Activated T-helper 1 cell treated with Interleukin-2 at 50 U/mL for 16 hours (primary cell): Measurements from ENCODE around the gene CWF19L1.

ENCODE experiments used
- DNase-seq: peaks from one replicate; pipeline ENCODE4 v3.0.0-alpha.2; 2020; ENCODE audit warnings: low read depth

CWF19L1 gene

GRCh38 chr10:100248820-100249219 lies 18.6 kb downstream of the CWF19L1 start:
- no peak for DNase-seq

- no peak for DNase-seq
Measured at GRCh38 chr10:100245484-100246220, 21.8 kb downstream of the CWF19L1 start.

- DNase-seq: no peak
Measured at GRCh38 chr10:100239851-100240250, 27.6 kb downstream of the CWF19L1 start.

DNA sequence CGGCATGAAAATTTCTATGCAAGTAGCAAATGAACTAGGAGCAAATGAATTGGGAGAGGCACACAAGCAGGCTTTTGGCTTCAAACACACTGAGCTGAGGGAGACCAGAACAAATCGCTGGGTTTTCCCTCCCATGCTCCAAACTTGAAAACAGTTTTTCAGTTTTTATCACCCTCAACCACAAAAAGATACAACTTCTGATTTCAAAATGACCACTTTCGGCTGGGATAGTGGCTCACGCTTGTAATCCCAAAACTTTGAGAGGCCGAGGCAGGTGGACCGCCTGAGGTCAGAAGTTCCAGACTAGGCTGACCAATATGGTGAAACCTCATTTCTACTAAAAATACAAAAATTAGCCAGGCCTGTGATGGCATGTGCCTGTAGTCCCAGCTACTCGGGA lies 29.0 kb downstream of the CWF19L1 start:
- DNase-seq: no peak

DNA sequence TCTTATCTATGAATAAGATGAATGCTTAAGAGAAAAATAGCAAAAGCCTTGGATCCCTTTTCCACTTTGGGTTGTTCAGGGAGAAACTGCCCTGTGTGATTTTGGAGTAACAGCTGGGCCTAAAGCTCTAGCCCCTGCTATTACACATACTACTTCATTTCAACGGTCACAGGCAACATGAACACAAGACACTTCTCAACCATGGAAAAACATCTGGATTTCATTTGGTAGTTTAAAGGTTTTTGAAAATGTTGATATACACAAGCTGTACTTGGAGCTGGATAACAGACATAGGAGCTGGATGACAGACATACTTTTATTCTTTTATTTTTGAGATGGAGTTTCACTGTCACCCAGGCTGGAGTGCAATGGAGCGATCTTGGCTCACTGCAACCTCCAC lies 35.3 kb downstream of the CWF19L1 start:
- no peak for DNase-seq

- no peak for DNase-seq
Measured at GRCh38 chr10:100229819-100230422, 37.5 kb downstream of the CWF19L1 start.

GRCh38 chr10:100223879-100224278 lies 43.6 kb downstream of the CWF19L1 start:
- no peak for DNase-seq

DNA sequence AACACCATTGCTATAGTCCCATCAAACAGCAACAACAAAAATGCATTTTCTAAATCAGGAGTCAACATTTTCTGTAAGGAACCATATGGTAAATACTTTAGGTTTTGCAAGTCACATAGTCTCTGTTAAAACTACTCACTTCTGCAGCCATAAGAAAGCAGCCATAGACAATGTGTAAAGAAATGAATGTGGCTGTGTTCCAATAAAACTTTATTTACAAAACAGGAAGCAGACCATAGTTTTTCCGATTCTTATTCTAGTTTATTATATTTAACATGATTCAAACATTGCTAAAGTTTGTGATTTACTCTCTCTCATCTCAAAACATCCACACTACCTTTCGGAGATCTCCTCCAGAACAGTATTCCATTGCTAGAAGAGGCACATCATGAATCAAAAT lies 44.9 kb downstream of the CWF19L1 start:
- DNase-seq: no peak

DNA sequence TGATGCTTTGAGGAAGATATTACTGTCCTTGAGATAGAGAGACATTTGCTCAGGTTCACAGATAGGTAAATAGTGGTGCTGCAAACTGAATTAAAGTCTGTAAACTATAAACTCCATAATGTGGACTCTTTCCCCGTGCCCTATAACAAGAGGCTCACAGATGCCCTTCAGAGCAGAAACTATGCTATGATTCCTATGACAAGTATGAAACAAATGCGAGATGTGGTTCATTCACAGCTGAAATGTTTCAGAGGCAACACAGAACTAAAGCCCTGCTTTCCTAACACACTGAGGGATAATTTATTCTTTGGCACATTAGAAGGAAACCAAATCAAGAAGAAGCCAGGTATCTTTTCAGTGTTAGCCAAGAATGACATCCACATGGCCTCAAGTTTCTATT lies 51.4 kb downstream of the CWF19L1 start:
- DNase-seq: no peak

DNA sequence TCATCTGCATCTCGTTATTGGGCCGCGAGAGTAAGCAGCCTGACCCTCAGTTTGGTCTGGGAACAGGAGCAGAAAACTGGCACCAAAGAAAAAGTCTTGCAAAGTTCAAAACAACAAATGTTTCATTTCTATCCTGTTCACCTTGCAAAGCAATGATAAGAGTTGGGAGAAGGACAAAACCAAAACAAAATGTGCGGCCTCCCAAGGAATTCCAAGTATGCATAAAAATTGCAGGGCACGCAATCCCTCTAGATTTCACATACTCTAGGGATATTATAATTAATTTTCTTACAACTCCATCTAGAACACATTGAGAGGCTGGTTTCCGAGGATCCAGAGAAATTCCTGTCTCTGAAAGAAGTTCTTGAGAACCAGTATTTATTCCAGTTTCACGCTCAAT lies 58.1 kb downstream of the CWF19L1 start:
- DNase-seq: no peak

DNA sequence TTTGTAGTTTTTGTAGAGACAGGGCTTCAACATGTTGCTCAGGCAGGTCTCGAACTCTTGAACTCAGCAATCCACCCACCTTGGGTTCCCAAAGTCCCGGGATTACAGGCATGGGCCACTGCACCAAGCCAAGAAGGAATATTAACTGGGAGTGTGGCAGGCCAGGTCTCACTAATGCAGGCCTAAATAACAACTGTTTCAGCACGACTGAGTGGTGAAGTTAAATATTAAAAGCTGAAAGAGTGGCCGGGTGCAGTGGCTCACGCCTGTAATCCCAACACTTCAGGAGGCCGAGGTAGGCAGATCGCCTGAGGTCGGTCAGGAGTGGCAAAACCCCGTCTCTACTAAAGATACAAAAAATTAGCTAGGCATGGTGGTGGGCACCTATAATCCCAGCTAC lies 59.2 kb downstream of the CWF19L1 start:
- DNase-seq: no peak

GRCh38 chr10:100204370-100204769 lies 63.1 kb downstream of the CWF19L1 start:
- DNase-seq: no peak

DNA sequence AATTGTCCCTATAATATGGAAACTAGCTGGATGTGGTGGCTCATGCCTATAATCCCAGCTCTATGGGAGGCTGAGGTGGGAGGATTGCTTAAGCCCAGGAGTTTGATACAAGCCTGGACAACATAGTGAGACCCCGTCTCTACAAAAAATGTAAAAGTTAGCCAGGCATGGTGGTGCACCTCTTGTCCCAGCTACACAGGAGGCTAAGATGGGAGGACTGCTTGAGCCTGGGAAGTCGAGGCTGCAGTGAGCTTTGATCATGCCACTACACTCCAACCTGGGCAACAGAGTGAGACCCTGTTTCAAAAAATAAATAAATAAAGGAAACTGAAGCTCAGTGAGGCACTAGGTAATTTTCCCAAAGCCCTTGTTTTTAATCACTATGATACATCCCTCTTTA lies 65.9 kb downstream of the CWF19L1 start:
- no peak for DNase-seq

DNA sequence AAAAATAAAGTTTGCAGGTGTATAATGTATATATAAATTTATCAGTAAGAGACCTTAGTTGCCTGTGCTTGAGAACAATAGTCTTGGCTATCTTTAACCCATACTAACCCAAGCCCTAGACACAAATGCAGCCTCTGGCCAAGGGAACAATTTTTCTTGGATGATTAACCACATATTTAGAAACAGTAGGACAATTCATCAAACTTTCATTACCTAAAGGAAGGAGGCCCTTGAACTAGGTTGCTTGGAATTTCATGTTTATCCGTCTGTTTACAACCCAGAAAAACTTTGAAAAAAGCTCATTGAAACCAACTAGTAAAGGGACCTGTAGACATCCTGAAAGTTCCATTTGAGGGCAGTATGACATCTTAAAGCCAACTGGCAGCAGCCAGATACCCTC lies 72.7 kb downstream of the CWF19L1 start:
- DNase-seq: no peak

DNA sequence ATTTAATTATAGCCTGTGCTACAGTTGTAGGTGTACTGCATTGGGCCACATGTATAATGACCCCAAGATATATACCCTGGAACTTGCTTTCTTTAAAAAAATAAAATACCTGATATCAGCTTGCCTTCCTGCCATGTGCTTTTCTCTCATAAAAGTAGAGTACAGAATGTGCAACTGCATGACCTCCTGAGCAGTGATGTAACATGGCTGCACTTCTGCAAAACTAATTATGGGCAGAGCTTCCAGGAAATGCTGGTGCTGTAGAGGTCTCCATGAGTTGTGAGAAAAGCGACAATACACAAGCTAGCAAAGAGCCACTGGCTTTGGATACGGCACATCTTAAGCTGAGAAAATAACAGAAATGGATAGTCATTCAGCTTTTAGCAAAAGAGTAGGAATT lies 75.1 kb downstream of the CWF19L1 start:
- DNase-seq: no peak

- DNase-seq: no peak
Measured at GRCh38 chr10:100186253-100187212, 80.9 kb downstream of the CWF19L1 start.

- DNase-seq: peak; percentile 89
Measured at GRCh38 chr10:100185364-100186252, 81.8 kb downstream of the CWF19L1 start, which contains the start of gene ERLIN1. ERLIN1 (minus strand) TSS chr10:100186029; CDS start chr10:100185626, 403 bp downstream.

DNA sequence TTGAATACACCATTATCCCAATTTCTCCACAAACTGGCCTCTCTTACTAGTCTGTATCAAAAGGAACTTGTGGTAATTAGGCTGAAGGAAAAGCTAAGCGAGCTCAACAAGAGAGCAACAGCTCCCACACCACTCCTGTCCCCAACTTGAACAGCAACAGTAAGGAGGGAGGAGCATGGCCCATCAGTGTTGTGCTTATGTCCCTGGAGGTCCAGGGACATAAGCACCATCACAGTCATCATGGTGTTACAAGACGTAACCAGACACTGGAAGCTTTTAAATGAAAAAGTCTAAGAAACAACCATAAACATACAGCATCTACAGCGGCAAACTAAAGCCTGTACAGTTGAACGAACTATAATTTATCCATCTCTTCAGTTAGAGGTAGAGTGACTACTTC lies 82.6 kb downstream of the CWF19L1 start:
- no peak for DNase-seq

DNA sequence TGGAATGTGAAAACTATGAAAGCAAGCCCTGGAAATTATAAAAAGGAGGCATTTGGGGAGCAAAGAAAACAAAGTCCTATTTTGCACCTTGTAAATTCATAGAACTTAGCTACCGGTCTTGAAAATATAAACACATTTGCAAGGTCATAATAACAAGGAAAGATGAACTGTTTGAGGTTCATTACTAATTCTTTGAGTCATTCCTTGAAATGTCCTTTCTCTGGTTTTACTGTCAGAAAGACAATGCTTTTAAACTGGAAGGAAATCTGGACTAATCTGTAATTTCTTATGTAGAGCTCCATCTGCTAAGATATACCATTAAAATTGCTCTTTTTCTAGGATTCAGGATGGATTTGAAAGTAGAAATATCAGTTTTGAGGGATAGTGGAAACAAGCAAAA lies 83.0 kb downstream of the CWF19L1 start:
- no peak for DNase-seq

DNA sequence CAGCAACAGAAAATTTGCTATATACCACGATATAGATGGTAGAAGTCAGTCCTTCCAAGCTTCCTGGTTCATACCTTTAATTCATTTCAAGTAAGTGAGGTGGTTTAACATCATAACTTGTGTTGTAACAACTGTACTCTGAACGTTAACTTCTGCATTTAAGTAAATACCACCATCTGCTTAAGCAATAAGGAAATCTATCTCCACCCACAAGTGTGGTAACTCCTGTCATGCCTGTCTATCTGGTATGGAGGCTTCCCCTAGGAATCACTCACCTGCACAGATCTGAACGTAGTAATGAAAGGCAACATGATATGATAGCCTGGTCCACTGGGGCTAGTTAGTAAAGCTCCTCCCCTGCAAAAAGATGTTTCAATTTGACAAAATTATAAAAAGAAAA lies 84.0 kb downstream of the CWF19L1 start:
- no peak for DNase-seq

DNA sequence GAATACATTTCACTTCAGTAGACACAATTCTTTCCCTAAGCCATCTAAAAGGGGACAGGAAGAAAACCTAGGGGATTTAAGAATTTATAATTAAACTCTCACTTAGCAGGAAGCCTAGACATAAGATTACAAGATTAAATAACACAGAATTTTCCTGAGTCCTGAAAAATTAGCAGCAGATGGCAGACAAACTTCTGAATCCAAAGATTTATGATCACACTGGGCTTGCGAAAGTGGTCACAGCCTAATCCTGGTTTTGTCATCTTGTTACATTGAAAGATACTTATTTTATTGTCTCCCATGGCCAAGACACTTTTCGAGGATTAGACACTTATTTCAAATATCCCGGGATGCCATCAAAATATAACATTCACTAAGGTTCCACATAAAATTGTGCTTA lies 84.5 kb downstream of the CWF19L1 start:
- DNase-seq: no peak
